Stimulated activated CD4-positive, alpha-beta T cell treated with anti-CD3 and anti-CD28 coated beads, TNF-alpha, amount 100 ng/mL, for 48 hours (primary cell): Measurements from ENCODE around the gene RPS6KA2.

Experiments
- DNase-seq, 3 donors: peaks; one replicate each; pipeline ENCODE4 v3.0.0-alpha.2; 2020; ENCODE audit warnings: low read depth in 3 of 3

Gene RPS6KA2

GRCh38 chr6:166627033-166627874, at the start of gene RPS6KA2:
RPS6KA2 (minus strand) TSS chr6:166627251; CDS start chr6:166627019, 232 bp downstream.
- peak; percentile 99 to 100 (median 99) for DNase-seq

- no peak for DNase-seq
Measured at GRCh38 chr6:166676270-166676860, 49.3 kb upstream of the RPS6KA2 start.

- DNase-seq: no peak
Measured at GRCh38 chr6:166675736-166676135, 48.7 kb upstream of the RPS6KA2 start.

- no peak for DNase-seq
Measured at GRCh38 chr6:166673309-166673708, 46.3 kb upstream of the RPS6KA2 start.

- no peak for DNase-seq
Measured at GRCh38 chr6:166672624-166673206, 45.7 kb upstream of the RPS6KA2 start.

- DNase-seq: no peak
Measured at GRCh38 chr6:166672146-166672545, 45.1 kb upstream of the RPS6KA2 start.

GRCh38 chr6:166671434-166672081, 44.5 kb upstream of the RPS6KA2 start:
- no peak for DNase-seq

GRCh38 chr6:166670894-166671293, 43.8 kb upstream of the RPS6KA2 start:
- no peak for DNase-seq

GRCh38 chr6:166670013-166670412, 43.0 kb upstream of the RPS6KA2 start:
- DNase-seq: no peak

GRCh38 chr6:166667796-166668610, 41.0 kb upstream of the RPS6KA2 start:
- DNase-seq: no peak

- DNase-seq: no peak
Measured at GRCh38 chr6:166664135-166664534, 37.1 kb upstream of the RPS6KA2 start.

- DNase-seq: no peak
Measured at GRCh38 chr6:166663568-166663967, 36.5 kb upstream of the RPS6KA2 start.

- no peak for DNase-seq
Measured at GRCh38 chr6:166662690-166663089, 35.6 kb upstream of the RPS6KA2 start.

- DNase-seq: no peak
Measured at GRCh38 chr6:166661327-166662085, 34.5 kb upstream of the RPS6KA2 start.

GRCh38 chr6:166660157-166660688, 33.2 kb upstream of the RPS6KA2 start:
- DNase-seq: no peak

GRCh38 chr6:166659581-166659980, 32.5 kb upstream of the RPS6KA2 start:
- no peak for DNase-seq

GRCh38 chr6:166658792-166659150, 31.7 kb upstream of the RPS6KA2 start:
- DNase-seq: no peak

- DNase-seq: no peak
Measured at GRCh38 chr6:166658115-166658791, 31.2 kb upstream of the RPS6KA2 start.

- DNase-seq: no peak
Measured at GRCh38 chr6:166657531-166657930, 30.5 kb upstream of the RPS6KA2 start.
